GM15510 (cell line): Measurements from ENCODE around the gene TRMT61A.

ENCODE experiments used
- POLR2A ChIP-seq: IDR thresholded peaks from 3 replicates; pipeline ENCODE4 v1.6.1; 2011; ENCODE audit warnings: borderline replicate concordance; ENCODE audit not compliant: insufficient read length; ENCODE audit errors: extremely low read depth

TRMT61A gene

DNA sequence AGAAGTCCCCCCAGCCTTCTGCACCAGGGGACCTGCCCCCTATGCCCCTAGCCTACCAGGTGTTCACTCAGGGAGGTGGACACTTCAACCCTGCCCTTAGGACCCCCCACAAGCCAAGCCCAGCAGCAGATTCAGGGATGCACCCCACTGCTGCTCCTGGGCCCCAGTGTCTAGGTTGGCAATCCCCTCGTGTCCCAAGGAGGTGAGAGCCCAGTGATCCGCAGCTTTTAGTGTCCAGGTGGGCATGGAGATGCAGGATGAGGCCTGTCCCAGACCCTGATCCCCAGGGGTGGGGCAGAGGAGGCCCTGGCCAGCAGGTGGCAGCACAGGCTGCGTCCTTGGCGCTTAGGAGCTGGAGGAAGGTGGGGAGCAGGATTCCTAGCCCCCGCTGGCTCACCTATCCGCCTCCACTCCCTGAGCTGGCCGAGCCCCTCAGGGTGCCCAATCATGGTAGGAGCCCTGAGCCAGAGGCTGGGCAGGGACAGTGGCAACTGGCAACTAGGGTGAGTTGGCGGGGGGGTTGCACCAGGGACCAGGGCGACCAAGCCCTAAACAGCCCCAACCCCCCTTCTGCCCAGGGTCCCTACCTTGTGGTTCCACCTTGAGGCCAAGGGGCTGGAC lies 10.5 kb upstream of the TRMT61A start:
- TF ChIP-seq POLR2A, result no peak

DNA sequence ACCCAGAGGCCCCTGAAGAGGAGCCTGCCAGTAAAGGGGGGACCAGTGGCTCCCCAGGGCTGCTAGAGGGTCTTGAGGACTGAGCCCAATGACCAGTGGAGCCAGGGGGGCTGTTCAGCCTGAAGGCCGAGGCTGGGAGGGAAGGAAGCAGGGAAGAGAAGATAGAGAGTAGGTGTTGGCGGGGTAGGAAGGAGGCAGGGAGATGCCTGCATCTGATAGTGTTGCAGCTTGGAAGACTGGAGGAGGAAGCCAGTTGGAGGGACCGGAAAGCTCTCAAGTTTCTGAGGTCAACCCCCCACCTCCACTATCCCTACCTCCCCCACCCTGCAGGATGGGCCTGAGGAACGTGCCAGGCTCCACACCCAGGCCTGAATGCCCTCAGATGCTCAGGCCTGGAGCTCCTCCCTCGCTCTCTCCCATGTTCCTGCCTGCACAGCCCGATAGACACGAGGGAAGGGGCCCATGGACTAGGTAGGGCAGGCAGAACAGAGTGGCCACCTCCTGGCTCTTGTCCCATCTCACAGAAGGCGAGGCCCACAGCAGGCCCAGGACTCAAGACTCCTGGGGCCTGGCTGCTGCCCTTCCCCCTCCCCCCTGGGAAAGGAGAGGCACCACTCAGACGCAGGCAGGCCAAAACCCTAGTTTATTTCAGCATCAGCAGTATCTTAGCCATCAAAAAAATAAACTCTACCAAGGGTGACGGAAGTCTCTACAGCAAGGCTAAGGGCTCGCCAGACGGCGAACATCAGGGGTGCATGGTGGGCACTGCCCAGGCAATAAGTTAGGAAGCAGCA lies 9.8 kb upstream of the TRMT61A start:
- TF ChIP-seq POLR2A, result no peak

DNA sequence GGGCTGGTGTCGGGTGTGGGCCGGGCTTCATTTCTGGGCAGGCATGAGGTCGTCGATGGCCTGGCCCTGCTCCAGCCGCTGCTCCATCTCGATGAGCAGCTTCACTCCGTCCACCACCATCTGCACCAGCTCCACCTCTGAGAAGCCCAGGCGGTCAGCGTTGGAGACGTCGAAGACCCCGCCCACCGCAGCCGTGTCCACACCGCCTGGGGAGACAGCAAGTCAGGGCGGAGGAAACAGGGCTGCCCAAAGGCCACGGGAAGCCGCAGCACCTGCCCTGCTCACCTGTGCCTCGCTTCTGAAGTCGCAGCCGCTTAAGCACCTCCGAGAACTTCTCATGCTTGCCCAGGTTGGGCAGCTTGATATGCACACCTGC lies 9.2 kb upstream of the TRMT61A start:
- no peak for TF ChIP-seq POLR2A

DNA sequence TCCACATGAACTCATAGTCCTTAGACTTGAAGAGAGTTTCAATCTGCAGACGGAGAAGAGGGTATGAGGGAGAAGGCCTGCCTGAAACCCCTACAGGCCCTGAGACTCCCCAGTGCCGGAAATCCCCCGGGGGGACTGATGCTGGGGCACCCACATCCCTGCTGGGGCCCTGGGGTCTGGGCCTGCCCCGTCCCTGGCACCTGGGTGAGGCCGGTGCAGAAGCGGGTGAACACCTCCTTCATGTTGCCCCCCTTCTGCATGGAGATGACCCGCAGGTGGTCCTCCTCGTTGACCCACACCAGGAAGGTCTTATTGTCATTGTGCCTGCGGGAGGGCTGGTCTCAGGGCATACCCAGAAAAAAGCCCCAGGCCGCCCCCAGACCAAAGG lies 8.7 kb upstream of the TRMT61A start:
- TF ChIP-seq POLR2A, result no peak

DNA sequence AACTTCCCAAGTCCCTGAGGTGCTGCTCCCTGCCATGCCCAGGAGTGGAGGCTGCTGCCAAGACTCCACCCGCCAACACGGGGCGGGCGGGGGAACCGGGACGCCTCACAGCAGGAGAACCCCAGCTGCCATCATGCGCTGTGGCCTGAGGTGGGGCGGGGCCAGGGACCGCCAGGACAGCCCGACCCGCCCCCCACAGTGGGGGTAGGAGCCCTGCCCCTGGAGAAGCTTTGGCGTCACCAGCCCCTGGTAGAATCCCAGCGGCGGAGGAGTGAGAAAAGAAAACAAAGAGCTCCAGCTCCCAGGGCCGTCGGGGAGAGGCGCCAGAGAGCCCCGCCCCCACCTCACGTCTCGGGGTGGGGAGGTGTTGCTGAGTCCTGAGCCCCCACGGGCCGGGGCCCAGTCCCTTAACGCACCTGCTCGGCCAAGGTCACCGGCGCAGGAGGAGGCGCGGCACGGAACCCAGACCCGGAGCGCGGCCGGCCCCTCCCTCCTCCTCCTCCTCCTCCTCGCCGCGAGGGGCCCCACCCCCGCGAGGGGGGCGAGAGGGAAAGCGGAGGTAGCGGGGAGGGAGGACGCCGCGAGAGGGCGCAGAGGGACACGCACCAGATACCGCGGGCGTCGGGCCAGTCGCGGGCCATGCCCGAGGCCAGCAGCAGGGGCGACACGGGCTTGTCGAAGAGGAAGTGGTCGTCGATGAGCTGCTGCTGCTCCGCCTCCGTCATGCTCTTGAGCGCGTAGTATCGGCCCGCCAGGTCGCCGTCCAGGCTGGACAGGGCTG lies 8.1 kb upstream of the TRMT61A start:
- no peak for TF ChIP-seq POLR2A

DNA sequence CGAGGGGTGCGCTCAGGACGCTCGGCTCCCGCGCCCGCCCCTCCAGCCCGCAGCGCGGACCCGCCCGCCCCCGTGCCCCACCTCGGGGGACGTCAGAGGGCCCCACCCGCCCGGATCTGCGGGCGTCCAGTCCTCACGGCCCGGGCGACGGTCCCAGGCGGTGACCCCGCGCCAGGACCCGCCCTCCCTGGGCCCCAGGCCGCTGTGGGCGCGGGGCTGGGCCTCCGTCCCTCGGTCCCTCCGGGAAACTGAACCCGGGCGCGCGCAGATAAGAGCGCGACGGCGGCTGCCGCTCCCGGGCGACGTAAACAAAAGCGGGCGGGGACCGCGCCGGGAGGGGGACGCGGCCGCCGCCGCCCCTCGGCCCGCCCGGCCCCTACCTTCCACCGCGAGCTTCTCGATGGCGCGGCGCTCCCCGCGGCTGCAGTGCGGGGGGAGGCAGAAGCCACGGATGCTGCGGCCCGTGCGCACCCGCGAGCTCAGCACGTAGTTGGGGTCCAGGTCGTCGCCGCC lies 7.5 kb upstream of the TRMT61A start:
- no peak for TF ChIP-seq POLR2A

DNA sequence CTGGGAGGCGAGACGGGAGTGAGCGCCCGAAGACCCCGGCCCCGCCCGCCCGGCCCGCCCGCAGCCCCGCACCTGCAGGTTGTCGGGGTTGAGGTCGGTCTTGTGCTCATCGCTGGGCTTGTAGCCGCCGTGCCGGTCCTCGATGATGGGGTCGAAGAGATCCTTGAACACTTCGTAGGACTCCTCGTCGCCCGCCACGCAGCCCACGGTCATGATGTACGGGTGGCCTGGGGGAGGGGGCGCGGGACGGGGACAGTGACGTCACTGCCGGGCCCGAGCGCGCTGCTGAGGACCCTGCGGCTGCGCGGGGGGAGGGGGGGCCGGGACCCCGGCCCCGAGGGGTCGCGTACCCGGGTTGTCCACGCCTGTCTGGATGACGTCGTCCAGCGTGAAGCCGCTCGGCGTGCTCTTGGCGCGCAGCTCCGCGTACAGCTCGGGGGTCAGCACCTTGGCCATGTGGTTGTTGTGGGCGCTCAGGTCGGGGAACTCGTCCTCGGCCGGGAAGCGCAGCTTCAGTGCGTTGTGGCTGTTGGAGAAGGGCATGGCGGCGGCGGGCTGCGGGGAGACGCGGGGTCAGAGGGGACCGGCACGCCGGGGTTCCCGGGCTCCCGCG lies 6.9 kb upstream of the TRMT61A start:
- no peak for TF ChIP-seq POLR2A

DNA sequence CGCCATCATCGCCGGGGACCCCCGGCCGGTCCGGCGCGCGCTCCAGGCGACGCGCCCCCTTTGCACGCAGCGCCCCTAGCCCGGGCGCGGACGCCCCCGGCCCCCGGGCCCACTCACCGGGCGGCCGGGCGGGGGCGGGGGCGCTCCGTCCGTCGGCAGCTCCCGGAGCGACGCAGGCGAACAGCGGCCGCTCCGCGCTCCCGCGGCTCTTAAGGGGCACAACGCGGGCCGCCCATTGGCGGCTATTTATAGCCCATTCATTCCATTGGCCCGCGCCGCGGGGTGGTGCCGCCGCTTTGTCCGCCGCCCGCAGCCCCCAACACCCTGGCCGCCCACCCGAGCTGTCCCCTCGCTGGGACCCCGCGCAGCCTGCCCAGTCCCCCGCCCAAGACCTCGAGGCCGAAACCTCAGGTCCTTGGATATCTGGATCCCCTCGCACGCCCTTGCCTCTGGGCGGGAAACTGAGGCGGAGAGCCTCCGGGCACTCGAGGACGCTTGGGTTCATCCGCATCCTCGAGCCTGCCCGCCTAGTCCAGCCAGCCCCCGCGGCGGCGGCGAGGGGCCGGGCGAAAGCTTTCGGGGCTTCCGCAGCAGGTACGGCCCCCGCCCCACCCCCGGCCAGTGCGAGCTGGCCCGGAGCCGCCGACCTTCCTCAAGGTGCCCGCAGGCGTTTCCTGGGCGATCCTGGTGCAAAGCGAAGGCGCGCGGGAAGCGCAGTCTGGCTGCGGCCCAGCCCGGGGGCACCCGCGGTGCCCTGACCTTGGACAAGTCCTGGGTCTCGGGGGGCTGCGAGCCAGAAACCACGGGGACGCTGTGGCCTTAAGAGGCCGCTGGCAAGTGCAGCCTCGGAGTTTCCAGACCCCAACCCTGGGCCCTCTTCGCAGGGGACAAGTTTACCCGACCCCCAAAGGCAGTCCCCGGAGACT lies 6.1 kb upstream of the TRMT61A start, which contains the start of gene CKB:
Gene CKB (minus strand): TSS at position 182 of the 926 bp plus-strand sequence. CDS start 337 bp downstream, outside the sequence.
- TF ChIP-seq POLR2A, result no peak

DNA sequence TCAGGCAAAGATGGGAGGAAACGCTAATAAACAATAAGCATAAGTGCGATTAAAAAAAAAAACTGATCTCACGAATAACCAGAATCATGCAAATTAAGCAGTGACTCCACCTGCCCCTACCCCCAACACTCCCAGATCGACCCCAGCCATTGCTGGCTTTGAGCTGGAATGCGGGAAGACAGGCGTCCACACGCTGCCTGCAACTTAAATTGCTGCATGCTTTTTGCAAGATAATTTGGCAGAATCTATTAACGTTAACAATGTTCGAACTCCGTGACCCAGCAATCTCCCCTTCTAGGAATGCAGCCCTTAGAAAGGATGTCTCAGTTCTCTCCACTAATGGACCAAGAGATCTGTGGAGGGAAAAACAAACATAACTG lies 5.4 kb upstream of the TRMT61A start:
- no peak for TF ChIP-seq POLR2A

DNA sequence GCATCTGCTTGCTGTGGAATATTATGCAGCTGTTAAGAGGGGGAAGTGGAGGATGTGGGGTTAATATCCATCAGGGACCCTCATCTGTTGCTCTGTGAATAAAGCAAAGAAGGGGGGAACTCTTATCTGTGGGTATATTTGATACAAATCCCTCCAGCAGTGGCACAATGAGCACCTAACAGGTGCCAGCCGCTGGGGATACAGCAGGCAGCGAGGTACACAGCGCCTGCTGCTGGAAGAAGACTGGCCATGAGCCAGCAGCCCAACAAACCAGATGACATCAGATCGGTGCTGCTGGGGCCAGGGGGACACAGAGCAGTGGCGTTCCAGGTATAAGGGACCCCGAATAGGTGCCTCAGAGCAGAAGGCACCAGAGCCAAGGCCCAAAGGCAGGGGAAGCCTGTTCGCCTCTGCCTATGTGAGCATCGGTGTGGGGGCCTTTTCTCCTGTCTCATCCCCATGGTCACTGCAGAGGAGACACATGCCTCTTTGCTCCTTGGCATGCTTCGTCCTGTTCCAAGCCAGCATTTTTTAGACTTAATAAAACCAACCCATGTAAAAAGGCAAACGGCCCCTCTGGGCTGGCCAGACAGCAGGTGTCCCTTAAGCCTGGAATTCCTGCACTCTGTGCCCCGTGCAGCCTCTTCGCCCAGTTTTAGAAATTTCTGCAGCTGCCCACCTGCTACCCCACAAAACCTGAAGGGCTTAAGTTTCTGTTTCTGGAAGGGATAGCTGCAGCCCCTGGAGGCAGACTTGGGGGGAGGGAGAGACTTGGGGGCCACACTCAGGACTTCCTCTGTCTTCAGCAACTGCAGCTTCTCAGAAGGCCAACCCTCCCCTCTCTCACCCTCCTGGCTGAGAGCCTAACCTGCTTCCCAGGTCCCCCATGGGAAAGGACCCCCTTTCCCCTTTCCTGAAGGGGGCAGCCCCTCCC lies 4.7 kb upstream of the TRMT61A start:
- no peak for TF ChIP-seq POLR2A

DNA sequence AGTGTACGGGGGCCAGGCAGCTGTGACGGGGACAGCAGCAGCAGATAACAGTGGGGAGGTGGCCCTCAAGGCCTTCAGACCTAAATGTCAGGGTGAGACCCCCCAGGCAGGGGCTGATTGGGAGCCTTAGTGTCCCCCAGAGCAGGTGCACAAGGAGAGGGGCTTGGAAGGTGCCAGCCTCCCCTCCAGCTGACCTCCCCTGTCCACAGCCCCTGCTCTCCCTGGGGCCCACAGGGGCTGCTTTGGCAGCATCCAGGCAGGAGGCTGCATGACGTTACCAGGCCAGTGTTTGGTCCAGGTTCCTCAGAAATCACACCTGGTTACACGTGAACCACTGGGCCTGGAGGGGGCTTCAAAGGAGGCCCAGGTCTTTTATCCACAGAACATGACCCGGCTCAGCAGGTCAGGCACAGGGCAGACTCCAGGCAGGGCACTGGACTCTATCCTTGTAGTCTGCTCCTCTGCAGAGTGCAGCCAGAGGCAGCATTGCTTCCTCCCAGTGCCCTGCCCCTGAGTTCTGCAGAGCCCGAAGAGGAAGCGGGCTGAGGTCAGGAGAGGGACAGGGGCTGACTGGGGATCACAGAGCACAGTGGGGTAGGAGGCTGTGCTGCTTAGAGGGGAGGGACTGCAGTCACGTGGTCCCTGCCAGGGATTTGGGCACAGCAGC lies 2.6 kb upstream of the TRMT61A start:
- no peak for TF ChIP-seq POLR2A

DNA sequence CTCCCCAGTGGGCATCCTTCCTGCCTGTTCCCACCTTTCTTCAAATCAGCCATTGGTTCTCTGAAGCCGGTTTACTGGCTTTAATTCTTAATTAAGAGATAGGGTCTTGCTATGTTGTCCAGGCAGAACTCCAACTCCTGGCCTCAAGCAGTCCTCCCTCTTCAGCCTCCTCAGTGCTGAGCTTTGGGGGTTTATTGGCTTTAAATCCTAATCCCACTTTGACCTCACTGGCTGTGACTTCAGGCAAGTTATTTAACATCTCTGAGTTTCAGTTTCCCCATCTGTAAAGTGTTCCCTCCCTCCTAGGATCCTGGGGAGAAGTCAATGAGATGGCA lies 2.1 kb upstream of the TRMT61A start:
- TF ChIP-seq POLR2A, result no peak
